Stomach (tissue), 9 donors: ENCODE results near the gene DCDC2. TPM values are rescaled to one million over a fixed set of nuclear protein-coding genes. Genes with fewer than 3 reads are reported as not detected.

ENCODE experiments used
- DNase-seq, 2 donors: peaks; one replicate each; pipeline versions ENCODE4 v3.0.0 to v3.0.0-alpha.2; 2013 to 2019
- H3K27ac ChIP-seq, 5 donors: fragments of 200-600 bp in 4 of 5; sonication (generic) in 4 of 5; one replicate each; pipeline ENCODE4 v1.5.1; 2013 to 2019; ENCODE audit warnings: mild to moderate bottlenecking in 1 of 5, moderate library complexity in 1 of 5
- H3K27me3 ChIP-seq, 3 donors: fragments of 200-600 bp; sonication (generic); one replicate each; pipeline ENCODE4 v1.5.1; 2017 to 2019; ENCODE audit warnings: mixed run types in 1 of 3
- H3K36me3 ChIP-seq, 4 donors: fragments of 200-600 bp; sonication (generic); 1 replicate in 3 of 4; 2 replicates in 1 of 4; pipeline ENCODE4 v1.5.1; 2016 to 2019
- H3K4me1 ChIP-seq, 4 donors: fragments of 200-600 bp; sonication (generic); one replicate each; pipeline ENCODE4 v1.5.1; 2016 to 2019
- H3K4me3 ChIP-seq, 4 donors: fragments of 200-600 bp; sonication (generic) in 3 of 4; one replicate each; pipeline ENCODE4 v1.5.1; 2016 to 2019; ENCODE audit warnings: mild to moderate bottlenecking in 1 of 4
- H3K9me3 ChIP-seq, 4 donors: fragments of 200-600 bp; sonication (generic); one replicate each; pipeline ENCODE4 v1.5.1; 2016 to 2019
- EP300 ChIP-seq: sonication (generic); formaldehyde crosslinking; IDR thresholded peaks from one replicate; pipeline ENCODE4 v1.6.1; 2017; ENCODE audit warnings: antibody characterized with exemption
- POLR2A ChIP-seq, 4 donors: fragments of 450-650 bp; IDR thresholded peaks; one replicate each; pipeline ENCODE4 v1.6.1; 2016; ENCODE audit warnings: antibody characterized with exemption in 4 of 4, control low read depth in 2 of 4, mild to moderate bottlenecking in 1 of 4, moderate library complexity in 1 of 4
- POLR2AphosphoS5 ChIP-seq, 3 donors: sonication (generic); formaldehyde crosslinking; IDR thresholded peaks; one replicate each; pipeline ENCODE4 v1.6.1; 2016; ENCODE audit warnings: antibody characterized with exemption in 3 of 3
- WGBS, 5 donors: extraction: QIAGEN DNeasy Blood & Tissue Kit in 3 of 5; methylation state at CpG; one replicate each; pipeline versions ENCODE4 v1.1.5 to v1.1.7; 2013 to 2018; 5-methylcytosine and 5-hydroxymethylcytosine counted together
- intact Hi-C: fragments of 100-400 bp; cut with DNase I; formaldehyde crosslinking; loops from one replicate; pipeline ENCODE4 v1.15.1; 2023; ENCODE audit warnings: low total_unique reads
- polyA plus RNA-seq, 3 donors: library from polyadenylated mRNA; stranded (reverse); fragments of 200-250 nt; gene quantifications; one replicate each; pipeline ENCODE4 v1.2.3, GENCODE V29; 2013
- total RNA-seq, 5 donors: library from RNA; depleted of rRNA; stranded (reverse); fragments of >200 nt; gene quantifications; one replicate each; pipeline versions ENCODE4 v1.1.0 to v1.2.3, GENCODE V29; 2014 to 2016
- TF ChIP-seq, protein P1 (sequence below), 7 experiments: fragments of 450-650 bp in 4 of 7; fragments of 200-600 bp in 3 of 7; sonication (generic) in 3 of 7; IDR thresholded peaks; one replicate each; pipeline ENCODE4 v1.5.1; 2016 to 2019; ENCODE audit warnings: antibody characterized with exemption in 7 of 7, control low read depth in 2 of 7, mild to moderate bottlenecking in 1 of 7
- donor health status: healthy with polysubstance abuse.
- donor health status: Bipolar disorder and iron deficiency.
- donor health status: healthy.

DCDC2 gene
- total and polyA plus RNA-seq, 8 donors, result under 0.01 to 2.8 (median 1.4) TPM

- Histone ChIP-seq H3K9me3 (peaks cover 0 to 6% (median 0%) of the 10 kb centered on the region in 4 donors), H3K27ac (no peak overlapping the region), H3K27me3 (no peaks in the 10 kb centered on the region), H3K4me1 (no peaks in the 10 kb centered on the region), H3K4me3 (no peak overlapping the region), H3K36me3 (no peaks in the 10 kb centered on the region)
- DNase-seq, result no peak
- intact Hi-C loops, result no loop called here
- TF ChIP-seq, protein P1, sequence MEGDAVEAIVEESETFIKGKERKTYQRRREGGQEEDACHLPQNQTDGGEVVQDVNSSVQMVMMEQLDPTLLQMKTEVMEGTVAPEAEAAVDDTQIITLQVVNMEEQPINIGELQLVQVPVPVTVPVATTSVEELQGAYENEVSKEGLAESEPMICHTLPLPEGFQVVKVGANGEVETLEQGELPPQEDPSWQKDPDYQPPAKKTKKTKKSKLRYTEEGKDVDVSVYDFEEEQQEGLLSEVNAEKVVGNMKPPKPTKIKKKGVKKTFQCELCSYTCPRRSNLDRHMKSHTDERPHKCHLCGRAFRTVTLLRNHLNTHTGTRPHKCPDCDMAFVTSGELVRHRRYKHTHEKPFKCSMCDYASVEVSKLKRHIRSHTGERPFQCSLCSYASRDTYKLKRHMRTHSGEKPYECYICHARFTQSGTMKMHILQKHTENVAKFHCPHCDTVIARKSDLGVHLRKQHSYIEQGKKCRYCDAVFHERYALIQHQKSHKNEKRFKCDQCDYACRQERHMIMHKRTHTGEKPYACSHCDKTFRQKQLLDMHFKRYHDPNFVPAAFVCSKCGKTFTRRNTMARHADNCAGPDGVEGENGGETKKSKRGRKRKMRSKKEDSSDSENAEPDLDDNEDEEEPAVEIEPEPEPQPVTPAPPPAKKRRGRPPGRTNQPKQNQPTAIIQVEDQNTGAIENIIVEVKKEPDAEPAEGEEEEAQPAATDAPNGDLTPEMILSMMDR (IDR thresholded peaks at IDR 0.05), result no peak
- no peak for TF ChIP-seq POLR2AphosphoS5 (IDR thresholded peaks at IDR 0.05)
- no peak for TF ChIP-seq POLR2A (IDR thresholded peaks at IDR 0.05)
- TF ChIP-seq EP300, result no peak
Measured at GRCh38 chr6:24187965-24188577, 169.8 kb downstream of the DCDC2 start.

DNA sequence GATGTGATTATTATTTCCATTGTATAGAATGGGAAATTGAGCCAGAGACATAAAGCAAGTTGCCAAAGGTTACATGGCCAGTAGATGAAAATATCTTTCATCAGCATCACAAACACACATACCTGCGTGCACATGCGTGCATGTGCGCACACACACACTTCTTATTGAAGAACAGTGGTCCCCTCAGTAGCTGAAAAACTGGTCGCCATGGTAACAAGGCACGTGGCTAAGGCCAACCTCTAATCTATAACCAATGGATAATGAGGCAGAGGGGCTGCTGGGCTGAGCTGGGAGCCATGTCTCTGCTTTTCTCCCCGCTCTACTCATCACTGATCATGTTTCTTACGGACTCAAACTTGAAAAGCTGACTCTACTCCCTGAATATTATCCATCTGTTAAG is 171.5 kb downstream of the DCDC2 start:
- intact Hi-C loops, result no loop called here
- TF ChIP-seq POLR2AphosphoS5 (IDR thresholded peaks at IDR 0.05) (no peak), EP300 (no peak)

DNA sequence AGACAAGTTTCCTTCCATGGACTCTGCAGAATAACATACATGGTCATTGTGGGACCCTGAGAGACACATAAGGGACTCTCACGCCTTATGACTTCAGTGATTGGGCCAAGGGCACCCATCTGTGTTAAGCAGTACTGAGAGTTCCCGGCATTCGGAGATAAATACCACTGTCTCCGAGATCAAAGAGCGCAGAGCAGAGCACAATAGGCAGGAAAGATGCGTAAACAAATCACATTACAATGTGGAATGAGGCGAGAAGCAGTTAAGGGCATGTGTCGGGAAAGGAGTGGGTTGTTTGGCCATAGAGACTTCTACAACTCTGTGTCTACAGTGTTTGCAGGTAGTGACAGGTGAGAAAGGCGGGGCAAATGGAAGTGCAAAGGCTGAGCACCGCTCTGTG is 174.3 kb downstream of the DCDC2 start:
- Histone ChIP-seq H3K4me3 (no peak overlapping the region), H3K27me3 (no peaks in the 10 kb centered on the region), H3K36me3 (no peaks in the 10 kb centered on the region), H3K4me1 (no peaks in the 10 kb centered on the region), H3K27ac (no peak overlapping the region), H3K9me3 (peaks cover 0 to 7% (median 0%) of the 10 kb centered on the region in 4 donors)
- 80 to 88% (median 86%) methylated on average over 10 of the region's 10 CpGs for WGBS, 5 donors
- no peak for DNase-seq
- no peak for TF ChIP-seq POLR2A (IDR thresholded peaks at IDR 0.05)
- no peak for TF ChIP-seq POLR2AphosphoS5 (IDR thresholded peaks at IDR 0.05)
- no peak for TF ChIP-seq EP300
- TF ChIP-seq, protein P1 (IDR thresholded peaks at IDR 0.05), result no peak
- intact Hi-C loops, result no loop called here

More for the DNA sequence above, 171.5 kb downstream of the DCDC2 start:
- Histone ChIP-seq H3K27ac (no peak overlapping the region), H3K27me3 (no peaks in the 10 kb centered on the region), H3K9me3 (peaks cover 0 to 7% (median 0%) of the 10 kb centered on the region in 4 donors), H3K4me1 (no peaks in the 10 kb centered on the region), H3K4me3 (no peak overlapping the region), H3K36me3 (no peaks in the 10 kb centered on the region)
- DNase-seq, result no peak
- WGBS, 5 donors, result 85 to 88% (median 87%) methylated on average over 7 of the region's 7 CpGs

DNA sequence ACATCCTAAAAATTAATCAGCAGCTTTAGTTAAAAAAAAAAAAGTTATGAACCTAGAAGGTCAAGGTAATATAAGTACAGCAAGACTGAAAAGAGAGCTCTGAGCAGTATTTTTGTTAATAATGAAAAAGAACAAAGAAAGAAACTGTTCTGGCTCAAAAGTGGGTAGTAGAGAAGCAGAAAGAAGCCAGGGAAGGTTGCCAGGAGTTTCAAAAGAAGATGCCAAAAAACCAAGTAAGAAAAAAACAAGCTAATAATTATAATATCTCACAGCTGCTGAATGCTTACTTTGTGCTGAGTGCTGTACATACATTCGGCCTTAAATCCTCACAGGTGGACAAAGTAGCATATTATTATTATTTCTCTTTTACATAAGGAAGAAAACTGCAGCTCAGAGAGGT is 200.0 kb downstream of the DCDC2 start:
- 27 to 50% (median 41%) methylated on average over 1 of the region's 1 CpG for WGBS, 5 donors
- Histone ChIP-seq H3K27ac (no peak overlapping the region), H3K9me3 (no peaks in the 10 kb centered on the region), H3K36me3 (no peaks in the 10 kb centered on the region), H3K4me3 (no peak overlapping the region), H3K4me1 (no peaks in the 10 kb centered on the region), H3K27me3 (no peaks in the 10 kb centered on the region)
- TF ChIP-seq POLR2AphosphoS5 (IDR thresholded peaks at IDR 0.05) (no peak), EP300 (no peak), POLR2A (IDR thresholded peaks at IDR 0.05) (no peak)
- TF ChIP-seq, protein P1 (IDR thresholded peaks at IDR 0.05), result no peak
- intact Hi-C loops, result no loop called here
- peak in 1 of 2 donors; percentile 16 for DNase-seq

DNA sequence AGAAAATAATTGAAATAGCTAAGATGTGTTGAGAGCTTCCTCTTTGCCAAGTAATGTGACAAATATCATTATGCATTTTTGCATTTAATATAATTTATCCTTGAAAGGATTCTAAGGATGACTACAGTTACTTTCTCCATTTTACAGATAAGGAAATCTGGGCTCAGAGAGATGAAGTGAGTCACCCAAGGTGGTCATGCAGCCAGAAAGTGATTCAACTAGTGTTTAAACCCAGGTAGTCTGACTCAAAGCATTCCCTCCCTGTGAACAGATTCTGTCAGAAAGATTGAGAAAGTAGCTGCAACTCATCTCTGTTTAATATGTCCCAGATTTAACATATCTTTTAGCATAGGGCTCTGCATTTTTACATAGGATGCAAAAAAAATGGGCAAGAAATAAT is 203.7 kb downstream of the DCDC2 start:
- DNase-seq, result no peak
- no peak overlapping the region for H3K27ac ChIP-seq
- H3K9me3 ChIP-seq, result no peaks in the 10 kb centered on the region
- intact Hi-C loops, result no loop called here
- H3K27me3 ChIP-seq, result no peaks in the 10 kb centered on the region
- H3K4me1 ChIP-seq, result no peaks in the 10 kb centered on the region
- H3K4me3 ChIP-seq, result no peak overlapping the region
- TF ChIP-seq, protein P1 (IDR thresholded peaks at IDR 0.05), result no peak
- no peak for TF ChIP-seq EP300
- no peak for TF ChIP-seq POLR2A (IDR thresholded peaks at IDR 0.05)
- TF ChIP-seq POLR2AphosphoS5 (IDR thresholded peaks at IDR 0.05), result no peak
- H3K36me3 ChIP-seq, result no peaks in the 10 kb centered on the region
